Measurements from ENCODE around the gene MLF2. TPM values are rescaled to one million over a fixed set of nuclear protein-coding genes. Genes with fewer than 3 reads are reported as not detected.

Gene MLF2
- total RNA-seq, 1 donor from 2014 or later: 172 TPM

DNA sequence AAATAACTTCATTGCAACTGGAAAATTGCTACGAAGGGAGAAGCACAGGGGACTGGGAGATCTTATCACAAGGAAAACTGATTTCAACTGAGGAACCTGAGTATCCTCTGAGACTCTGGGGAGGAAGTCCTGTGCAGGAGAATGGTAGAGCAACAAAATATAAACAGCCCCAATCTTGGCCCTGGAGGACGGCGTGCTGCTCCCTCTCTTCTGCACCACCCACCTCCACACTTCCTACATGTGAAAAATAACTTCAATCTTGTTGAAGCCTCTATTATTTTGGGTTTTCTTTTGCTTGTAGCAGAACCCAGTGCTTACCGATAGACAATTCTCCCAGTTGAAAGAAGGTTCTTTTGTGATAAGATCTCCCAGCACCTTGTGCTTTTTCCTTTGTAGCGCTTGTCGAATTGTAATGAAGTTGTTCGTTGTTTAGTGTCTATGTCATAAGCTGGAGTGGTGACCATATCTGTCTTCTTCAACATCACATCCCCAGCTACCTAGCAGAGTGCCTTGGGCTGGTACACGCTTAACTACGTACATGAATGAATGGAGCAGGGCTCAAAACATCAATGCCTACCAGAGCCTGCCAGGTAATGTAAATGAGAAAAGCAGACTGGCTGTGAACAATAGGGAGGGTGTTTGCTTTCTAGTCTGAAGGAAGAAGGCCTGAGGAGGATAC is 33.6 kb upstream of the MLF2 start:
- no peak overlapping the region for H3K4me3 Mint-ChIP-seq (ENCODE audit: unreplicated experiment)
- TF ChIP-seq, protein P1, sequence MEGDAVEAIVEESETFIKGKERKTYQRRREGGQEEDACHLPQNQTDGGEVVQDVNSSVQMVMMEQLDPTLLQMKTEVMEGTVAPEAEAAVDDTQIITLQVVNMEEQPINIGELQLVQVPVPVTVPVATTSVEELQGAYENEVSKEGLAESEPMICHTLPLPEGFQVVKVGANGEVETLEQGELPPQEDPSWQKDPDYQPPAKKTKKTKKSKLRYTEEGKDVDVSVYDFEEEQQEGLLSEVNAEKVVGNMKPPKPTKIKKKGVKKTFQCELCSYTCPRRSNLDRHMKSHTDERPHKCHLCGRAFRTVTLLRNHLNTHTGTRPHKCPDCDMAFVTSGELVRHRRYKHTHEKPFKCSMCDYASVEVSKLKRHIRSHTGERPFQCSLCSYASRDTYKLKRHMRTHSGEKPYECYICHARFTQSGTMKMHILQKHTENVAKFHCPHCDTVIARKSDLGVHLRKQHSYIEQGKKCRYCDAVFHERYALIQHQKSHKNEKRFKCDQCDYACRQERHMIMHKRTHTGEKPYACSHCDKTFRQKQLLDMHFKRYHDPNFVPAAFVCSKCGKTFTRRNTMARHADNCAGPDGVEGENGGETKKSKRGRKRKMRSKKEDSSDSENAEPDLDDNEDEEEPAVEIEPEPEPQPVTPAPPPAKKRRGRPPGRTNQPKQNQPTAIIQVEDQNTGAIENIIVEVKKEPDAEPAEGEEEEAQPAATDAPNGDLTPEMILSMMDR (IDR thresholded peaks at IDR 0.05): no peak
- H3K36me3 Mint-ChIP-seq (ENCODE audit: low read depth): no peaks in the 10 kb centered on the region
- H3K9me3 Mint-ChIP-seq (ENCODE audit: low read depth): no peaks in the 10 kb centered on the region
- peaks cover 10% of the 10 kb centered on the region for H3K4me1 Mint-ChIP-seq (ENCODE audit: low read depth)
- H3K27ac Mint-ChIP-seq (ENCODE audit: unreplicated experiment): no peak overlapping the region
- H3K27me3 Mint-ChIP-seq (ENCODE audit: low read depth): no peaks in the 10 kb centered on the region
- no peak for DNase-seq (ENCODE audit: low spot score)

DNA sequence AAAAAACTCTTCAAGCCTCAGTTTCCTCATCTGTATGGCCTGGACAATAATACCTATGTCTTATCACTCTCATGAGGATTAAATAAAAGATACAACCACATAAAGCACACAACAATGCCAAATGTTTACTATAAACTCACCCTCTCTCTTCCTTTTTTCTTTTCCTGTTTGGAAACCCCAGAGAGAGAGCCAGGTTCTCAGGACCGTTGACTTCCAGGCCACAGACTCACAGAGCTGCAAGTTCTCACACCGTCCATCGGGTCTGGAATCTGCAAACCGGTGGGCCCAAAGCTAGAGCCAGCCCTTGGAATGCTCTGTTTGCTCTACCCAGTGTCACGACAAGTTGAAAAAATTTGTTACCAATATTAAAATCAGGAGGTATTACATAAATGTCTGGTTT is 31.8 kb upstream of the MLF2 start:
- Mint-ChIP-seq H3K4me3 (ENCODE audit: unreplicated experiment) (no peak overlapping the region), H3K27ac (ENCODE audit: unreplicated experiment) (no peak overlapping the region), H3K9me3 (ENCODE audit: low read depth) (no peaks in the 10 kb centered on the region), H3K4me1 (ENCODE audit: low read depth) (peaks cover 10% of the 10 kb centered on the region), H3K27me3 (ENCODE audit: low read depth) (no peaks in the 10 kb centered on the region), H3K36me3 (ENCODE audit: low read depth) (no peaks in the 10 kb centered on the region)
- DNase-seq (ENCODE audit: low spot score): no peak
- TF ChIP-seq, protein P1 (IDR thresholded peaks at IDR 0.05): no peak

DNA sequence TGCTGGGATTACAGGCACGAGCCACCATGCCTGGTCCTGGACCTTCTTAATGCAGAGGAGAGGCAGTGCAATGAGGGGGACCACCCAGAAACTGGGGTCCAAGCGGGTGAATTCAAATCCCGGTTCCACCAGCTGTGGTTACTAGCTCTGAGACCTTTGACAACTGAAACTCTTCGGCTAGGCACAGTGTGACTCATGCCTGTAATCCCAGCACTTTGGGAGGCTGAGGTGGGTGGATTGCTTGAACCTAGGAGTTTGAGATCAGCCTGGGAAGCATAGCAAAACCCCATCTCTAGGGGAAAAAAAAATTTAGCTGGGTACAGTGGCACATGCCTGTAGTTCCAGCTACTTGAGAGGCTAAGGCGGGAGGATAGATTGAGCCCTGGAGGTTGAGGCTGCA is 31.4 kb upstream of the MLF2 start:
- TF ChIP-seq, protein P1 (IDR thresholded peaks at IDR 0.05): no peak
- Mint-ChIP-seq H3K27me3 (ENCODE audit: low read depth) (no peaks in the 10 kb centered on the region), H3K4me1 (ENCODE audit: low read depth) (peaks cover 5% of the 10 kb centered on the region), H3K36me3 (ENCODE audit: low read depth) (no peaks in the 10 kb centered on the region), H3K27ac (ENCODE audit: unreplicated experiment) (no peak overlapping the region), H3K9me3 (ENCODE audit: low read depth) (no peaks in the 10 kb centered on the region), H3K4me3 (ENCODE audit: unreplicated experiment) (no peak overlapping the region)
- DNase-seq (ENCODE audit: low spot score): no peak

DNA sequence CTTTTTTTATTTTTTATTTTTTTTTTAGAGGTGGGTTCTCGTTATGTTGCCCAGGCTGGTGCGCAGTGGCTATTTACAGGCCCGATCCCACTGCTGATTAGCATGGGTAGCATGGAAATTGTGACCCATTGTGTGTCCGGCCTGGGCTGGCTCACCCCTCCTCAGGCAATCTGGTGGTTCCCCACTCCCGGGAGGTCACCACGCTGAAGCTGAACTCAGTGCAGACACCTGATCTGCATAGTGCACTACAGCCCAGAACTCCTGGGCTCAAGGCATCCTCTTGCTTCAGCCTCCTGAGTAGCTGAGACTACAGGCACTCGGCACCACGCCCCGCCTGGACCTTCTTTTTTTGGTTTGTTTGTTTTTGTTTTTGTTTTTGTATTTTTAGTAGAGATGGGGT is 30.9 kb upstream of the MLF2 start:
- no peaks in the 10 kb centered on the region for H3K27me3 Mint-ChIP-seq (ENCODE audit: low read depth)
- H3K27ac Mint-ChIP-seq (ENCODE audit: unreplicated experiment): no peak overlapping the region
- H3K4me3 Mint-ChIP-seq (ENCODE audit: unreplicated experiment): no peak overlapping the region
- TF ChIP-seq, protein P1 (IDR thresholded peaks at IDR 0.05): no peak
- H3K4me1 Mint-ChIP-seq (ENCODE audit: low read depth): peaks cover 6% of the 10 kb centered on the region
- no peaks in the 10 kb centered on the region for H3K36me3 Mint-ChIP-seq (ENCODE audit: low read depth)
- no peaks in the 10 kb centered on the region for H3K9me3 Mint-ChIP-seq (ENCODE audit: low read depth)
- no peak for DNase-seq (ENCODE audit: low spot score)

DNA sequence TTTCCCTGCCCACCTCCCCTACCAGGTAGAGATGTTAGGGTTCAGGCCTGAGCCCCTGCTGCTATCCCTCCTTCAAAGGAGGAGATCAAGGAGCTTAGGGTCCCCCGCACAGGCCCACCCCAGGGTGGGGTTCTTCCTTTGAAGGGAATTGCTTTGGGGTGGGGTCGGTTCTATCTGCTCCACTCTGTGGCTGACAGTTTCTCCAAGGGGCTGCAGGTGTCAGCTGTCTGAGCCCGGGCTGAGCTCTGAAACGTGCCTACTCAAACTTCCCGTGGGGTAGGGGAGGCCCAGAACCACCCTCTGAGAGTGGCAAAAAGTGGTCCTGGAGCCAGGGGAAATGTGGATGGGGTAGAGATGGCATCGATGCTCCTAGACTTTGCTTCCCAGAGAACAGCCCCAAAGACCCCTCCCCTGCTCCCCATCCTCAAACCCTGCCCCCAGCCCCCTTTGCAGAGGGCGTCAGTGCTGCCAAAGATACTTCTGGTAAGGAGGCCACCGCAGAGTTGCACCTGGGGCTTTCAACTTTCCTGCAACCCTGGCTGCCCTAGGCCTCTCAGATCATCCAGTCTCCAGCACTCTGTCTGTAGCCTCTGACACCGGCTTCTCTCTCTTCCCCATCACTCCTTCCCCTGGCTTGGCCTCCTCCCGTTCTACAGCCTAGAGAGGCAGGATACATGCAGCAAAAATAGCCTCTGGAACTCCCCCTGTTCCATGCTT is 30.1 kb upstream of the MLF2 start:
- no peaks in the 10 kb centered on the region for H3K27me3 Mint-ChIP-seq (ENCODE audit: low read depth)
- H3K36me3 Mint-ChIP-seq (ENCODE audit: low read depth): no peaks in the 10 kb centered on the region
- no peaks in the 10 kb centered on the region for H3K9me3 Mint-ChIP-seq (ENCODE audit: low read depth)
- TF ChIP-seq, protein P1 (IDR thresholded peaks at IDR 0.05): no peak
- DNase-seq (ENCODE audit: low spot score): no peak
- peaks cover 14% of the 10 kb centered on the region for H3K4me1 Mint-ChIP-seq (ENCODE audit: low read depth)
- no peak overlapping the region for H3K4me3 Mint-ChIP-seq (ENCODE audit: unreplicated experiment)
- no peak overlapping the region for H3K27ac Mint-ChIP-seq (ENCODE audit: unreplicated experiment)
